ENCODE measurements around the gene PDZRN3.
A peak's percentile ranks its signal among the peaks of the same experiment; 100 is the strongest.

PDZRN3 gene

DNA sequence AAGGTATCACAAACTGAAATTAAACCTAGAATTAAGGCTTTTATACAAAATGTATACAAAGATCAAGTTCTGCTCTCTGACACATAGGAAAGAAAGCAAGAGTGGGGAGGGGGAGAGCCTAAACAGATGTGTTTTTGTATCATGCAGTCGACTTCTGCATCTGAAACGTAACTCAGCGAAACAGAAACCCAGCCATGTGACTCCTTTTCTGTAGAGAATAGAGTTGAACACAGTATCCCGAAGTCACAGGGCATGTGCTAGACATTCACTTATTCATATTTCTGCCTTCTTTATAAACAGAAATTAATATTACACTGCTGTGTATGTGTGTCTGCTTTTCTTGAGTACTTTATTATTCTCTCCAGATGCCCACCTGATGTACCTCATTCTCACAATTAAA is 121.0 kb downstream of the PDZRN3 start:
- Histone ChIP-seq H3K27me3 (ENCODE audit: low read depth, low read length) (no peaks in the 10 kb centered on the region), H3K27ac (ENCODE audit: low read length) (peak overlapping the region; percentile 46), H3K36me3 (ENCODE audit: control insufficient read depth in 1 of 2, insufficient read depth in 2 of 2, low read length in 2 of 2) (no peaks in the 10 kb centered on the region), H3K4me1 (ENCODE audit: control insufficient read depth in 1 of 2, insufficient read depth in 2 of 2, low read length in 2 of 2) (peaks cover 0 to 42% of the 10 kb centered on the region in 2 donors), H3K4me3 (ENCODE audit: low read depth in 1 of 2, low read length in 2 of 2) (peak overlapping the region in 1 of 2 donors; percentile 5), H3K9me3 (ENCODE audit: control insufficient read depth in 1 of 2, low read length in 2 of 2) (no peaks in the 10 kb centered on the region)

DNA sequence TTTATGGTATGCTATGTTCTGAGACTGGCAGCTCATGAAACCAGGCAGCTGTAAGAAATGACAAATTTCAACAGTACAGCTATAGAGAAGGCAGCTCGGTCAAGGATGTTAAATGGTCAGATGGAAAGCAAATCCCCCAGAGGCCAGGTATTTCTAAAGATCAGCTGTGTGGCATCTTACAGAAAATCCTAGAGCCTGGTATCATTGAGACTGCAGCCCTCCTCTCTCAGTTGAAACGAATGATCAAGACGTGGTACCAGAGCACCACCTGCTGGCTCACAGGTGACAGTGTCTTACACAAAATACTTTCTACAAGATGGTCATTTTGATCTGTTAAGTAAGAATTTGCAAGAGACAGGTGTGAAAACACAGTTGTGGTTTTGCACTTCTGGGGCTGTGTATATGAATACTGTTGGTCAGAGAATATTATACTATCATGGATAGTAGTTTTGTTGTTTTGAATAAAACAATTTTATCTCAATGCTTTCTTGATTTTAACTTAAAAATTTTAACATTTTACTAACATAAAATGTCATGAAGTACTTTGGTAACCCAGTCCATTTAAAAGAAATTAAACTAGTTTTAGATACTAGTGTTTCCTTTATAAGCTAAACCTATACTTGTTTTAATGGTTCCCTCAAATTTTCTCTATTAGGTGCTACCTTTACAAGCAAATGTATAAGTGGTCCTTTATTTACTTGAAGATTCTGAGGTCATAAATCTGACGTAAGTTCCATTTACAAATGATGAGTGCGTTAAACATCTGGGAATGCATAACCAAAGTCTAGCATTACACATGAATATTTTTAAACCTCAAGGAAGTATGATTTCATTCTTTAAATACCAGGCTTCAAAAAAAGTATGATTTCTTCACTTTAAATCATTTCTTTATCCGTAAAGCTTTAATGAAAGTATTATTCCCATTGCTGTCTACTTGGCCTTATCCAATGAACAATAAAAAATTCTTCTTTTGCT is 121.8 kb downstream of the PDZRN3 start:
- Histone ChIP-seq H3K4me3 (ENCODE audit: low read depth in 1 of 2, low read length in 2 of 2) (peak overlapping the region in 1 of 2 donors; percentile 5), H3K4me1 (ENCODE audit: control insufficient read depth in 1 of 2, insufficient read depth in 2 of 2, low read length in 2 of 2) (peaks cover 0 to 36% of the 10 kb centered on the region in 2 donors), H3K36me3 (ENCODE audit: control insufficient read depth in 1 of 2, insufficient read depth in 2 of 2, low read length in 2 of 2) (no peaks in the 10 kb centered on the region)

DNA sequence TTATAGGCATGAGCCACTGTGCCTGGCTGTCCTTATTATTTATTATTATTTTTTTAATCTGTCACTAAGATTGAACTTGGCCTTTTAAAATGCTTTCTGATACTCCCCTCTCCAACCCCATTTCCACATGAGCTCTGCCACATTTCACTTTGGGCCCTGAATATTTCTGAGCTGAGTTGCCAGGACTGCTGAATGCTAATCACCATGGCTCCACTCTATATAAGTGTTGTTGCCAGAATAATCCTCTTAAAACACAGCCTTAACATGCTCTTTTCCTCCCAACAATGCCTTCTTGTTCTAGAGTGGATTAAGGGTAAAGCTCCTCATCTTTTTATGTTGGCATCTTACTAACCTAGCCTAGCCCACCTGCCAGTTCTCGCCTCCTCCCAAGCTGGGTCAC is 124.4 kb downstream of the PDZRN3 start:
- Histone ChIP-seq H3K4me1 (ENCODE audit: control insufficient read depth in 1 of 2, insufficient read depth in 2 of 2, low read length in 2 of 2) (peaks cover 0 to 23% of the 10 kb centered on the region in 2 donors), H3K4me3 (ENCODE audit: low read depth in 1 of 2, low read length in 2 of 2) (no peak overlapping the region), H3K27me3 (ENCODE audit: low read depth, low read length) (no peaks in the 10 kb centered on the region), H3K36me3 (ENCODE audit: control insufficient read depth in 1 of 2, insufficient read depth in 2 of 2, low read length in 2 of 2) (no peaks in the 10 kb centered on the region), H3K9me3 (ENCODE audit: control insufficient read depth in 1 of 2, low read length in 2 of 2) (no peaks in the 10 kb centered on the region), H3K27ac (ENCODE audit: low read length) (no peak overlapping the region)

More for the DNA sequence above, 121.8 kb downstream of the PDZRN3 start:
- Histone ChIP-seq H3K27ac (ENCODE audit: low read length) (peak overlapping the region; percentile 46), H3K9me3 (ENCODE audit: control insufficient read depth in 1 of 2, low read length in 2 of 2) (no peaks in the 10 kb centered on the region), H3K27me3 (ENCODE audit: low read depth, low read length) (no peaks in the 10 kb centered on the region)

DNA sequence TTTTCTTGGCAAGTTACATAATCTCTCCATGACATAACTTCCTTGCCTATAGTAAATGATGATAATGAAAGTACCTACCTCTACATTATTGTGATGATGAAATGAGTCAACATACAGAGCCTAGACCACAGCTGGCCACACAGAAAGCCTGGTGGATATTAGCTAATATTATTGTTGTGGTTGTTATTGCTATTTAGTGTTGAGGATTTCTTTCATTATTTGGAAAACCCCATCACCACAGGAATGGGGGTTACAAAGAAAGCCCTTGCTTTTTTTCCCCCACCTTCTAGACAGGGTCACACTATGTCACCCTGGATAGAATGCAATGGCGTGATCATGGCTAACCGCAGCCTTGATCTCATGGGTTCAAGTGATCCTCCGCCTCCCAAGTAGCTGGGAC is 125.0 kb downstream of the PDZRN3 start:
- Histone ChIP-seq H3K4me1 (ENCODE audit: control insufficient read depth in 1 of 2, insufficient read depth in 2 of 2, low read length in 2 of 2) (peaks cover 0 to 24% of the 10 kb centered on the region in 2 donors), H3K27me3 (ENCODE audit: low read depth, low read length) (no peaks in the 10 kb centered on the region), H3K27ac (ENCODE audit: low read length) (no peak overlapping the region), H3K9me3 (ENCODE audit: control insufficient read depth in 1 of 2, low read length in 2 of 2) (no peaks in the 10 kb centered on the region), H3K4me3 (ENCODE audit: low read depth in 1 of 2, low read length in 2 of 2) (no peak overlapping the region), H3K36me3 (ENCODE audit: control insufficient read depth in 1 of 2, insufficient read depth in 2 of 2, low read length in 2 of 2) (no peaks in the 10 kb centered on the region)

DNA sequence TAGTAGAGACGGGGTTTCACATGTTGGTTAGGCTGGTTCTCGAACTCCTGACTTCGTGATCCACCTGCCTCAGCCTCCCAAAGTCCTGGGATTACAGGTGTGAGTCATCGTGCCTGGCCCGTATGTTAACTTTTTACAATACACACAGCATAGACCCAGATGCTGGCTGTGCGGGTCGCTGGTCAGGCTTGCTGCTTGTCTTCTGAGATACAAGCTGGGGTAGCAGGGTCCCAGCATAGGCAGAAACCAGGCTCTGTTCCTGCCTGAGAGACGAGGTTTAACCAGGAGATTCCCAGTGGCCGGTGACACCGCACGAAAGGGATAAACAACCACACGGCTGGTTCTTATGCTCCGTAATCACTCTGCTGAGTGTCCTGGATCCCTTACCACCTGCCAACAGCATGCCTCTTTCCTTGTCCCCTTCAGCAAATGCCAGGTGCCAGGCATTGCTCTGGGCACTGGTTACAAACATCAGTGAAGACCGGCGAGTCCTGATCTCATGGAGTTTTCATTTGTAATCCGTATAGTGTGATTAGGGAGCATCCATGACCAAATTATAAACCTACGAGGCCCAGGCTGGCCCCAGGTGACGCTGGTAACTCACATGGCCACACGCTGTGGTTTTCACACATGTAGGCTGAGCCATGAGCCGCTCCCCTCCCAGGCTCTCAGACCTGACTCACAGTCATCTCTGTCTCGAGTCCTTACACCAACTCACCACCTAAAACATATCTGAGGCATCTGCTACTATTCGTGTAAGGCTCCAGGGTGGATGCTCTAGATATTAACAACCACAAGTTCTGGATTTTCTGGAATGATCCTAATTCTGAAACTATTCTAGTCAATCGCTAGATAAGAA is 125.7 kb downstream of the PDZRN3 start:
- peaks cover 0 to 21% of the 10 kb centered on the region in 2 donors for H3K4me1 ChIP-seq (ENCODE audit: control insufficient read depth in 1 of 2, insufficient read depth in 2 of 2, low read length in 2 of 2)
- no peaks in the 10 kb centered on the region for H3K27me3 ChIP-seq (ENCODE audit: low read depth, low read length)
- no peaks in the 10 kb centered on the region for H3K36me3 ChIP-seq (ENCODE audit: control insufficient read depth in 1 of 2, insufficient read depth in 2 of 2, low read length in 2 of 2)
- H3K4me3 ChIP-seq (ENCODE audit: low read depth in 1 of 2, low read length in 2 of 2) = no peak overlapping the region
- no peak overlapping the region for H3K27ac ChIP-seq (ENCODE audit: low read length)
- no peaks in the 10 kb centered on the region for H3K9me3 ChIP-seq (ENCODE audit: control insufficient read depth in 1 of 2, low read length in 2 of 2)

DNA sequence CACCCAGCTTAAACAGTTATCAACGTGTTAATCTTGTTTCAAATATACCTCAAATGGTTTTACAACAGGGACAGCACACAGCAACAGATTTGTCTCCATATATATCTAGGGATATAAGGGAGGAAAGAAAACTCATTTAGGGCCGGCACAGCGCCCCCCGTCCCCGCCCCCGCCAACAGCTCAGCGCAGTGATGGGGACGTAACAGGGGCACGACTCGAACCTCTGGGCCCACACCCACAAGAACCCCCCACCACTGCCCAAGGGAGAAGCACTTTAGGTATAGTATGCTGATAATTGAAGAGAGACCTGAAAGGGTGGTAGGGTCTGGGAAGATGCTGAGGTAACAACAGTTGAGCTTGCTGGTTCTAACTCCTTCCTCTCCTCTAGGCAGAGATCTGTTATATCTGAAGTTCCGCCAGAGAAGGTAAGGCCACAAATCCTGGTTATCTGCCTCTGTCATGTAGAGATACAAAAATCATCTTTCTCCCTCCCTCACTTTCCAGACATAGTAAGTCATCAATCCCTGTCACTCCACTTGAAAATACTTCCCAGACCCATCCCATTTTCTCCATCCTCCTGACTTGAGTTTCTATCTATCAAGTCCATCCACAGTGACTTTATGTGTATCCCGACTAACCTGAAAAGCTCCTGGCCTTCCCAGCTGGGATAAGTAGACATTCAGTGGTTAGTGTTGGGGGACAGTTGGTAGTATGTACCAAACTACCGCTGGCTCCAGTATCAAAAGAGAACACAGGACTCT is 126.9 kb downstream of the PDZRN3 start:
- no peaks in the 10 kb centered on the region for H3K36me3 ChIP-seq (ENCODE audit: control insufficient read depth in 1 of 2, insufficient read depth in 2 of 2, low read length in 2 of 2)
- no peak overlapping the region for H3K4me3 ChIP-seq (ENCODE audit: low read depth in 1 of 2, low read length in 2 of 2)
- H3K4me1 ChIP-seq (ENCODE audit: control insufficient read depth in 1 of 2, insufficient read depth in 2 of 2, low read length in 2 of 2) = peaks cover 0 to 26% of the 10 kb centered on the region in 2 donors
- H3K27ac ChIP-seq (ENCODE audit: low read length) = no peak overlapping the region
- H3K27me3 ChIP-seq (ENCODE audit: low read depth, low read length) = no peaks in the 10 kb centered on the region
- no peaks in the 10 kb centered on the region for H3K9me3 ChIP-seq (ENCODE audit: control insufficient read depth in 1 of 2, low read length in 2 of 2)

DNA sequence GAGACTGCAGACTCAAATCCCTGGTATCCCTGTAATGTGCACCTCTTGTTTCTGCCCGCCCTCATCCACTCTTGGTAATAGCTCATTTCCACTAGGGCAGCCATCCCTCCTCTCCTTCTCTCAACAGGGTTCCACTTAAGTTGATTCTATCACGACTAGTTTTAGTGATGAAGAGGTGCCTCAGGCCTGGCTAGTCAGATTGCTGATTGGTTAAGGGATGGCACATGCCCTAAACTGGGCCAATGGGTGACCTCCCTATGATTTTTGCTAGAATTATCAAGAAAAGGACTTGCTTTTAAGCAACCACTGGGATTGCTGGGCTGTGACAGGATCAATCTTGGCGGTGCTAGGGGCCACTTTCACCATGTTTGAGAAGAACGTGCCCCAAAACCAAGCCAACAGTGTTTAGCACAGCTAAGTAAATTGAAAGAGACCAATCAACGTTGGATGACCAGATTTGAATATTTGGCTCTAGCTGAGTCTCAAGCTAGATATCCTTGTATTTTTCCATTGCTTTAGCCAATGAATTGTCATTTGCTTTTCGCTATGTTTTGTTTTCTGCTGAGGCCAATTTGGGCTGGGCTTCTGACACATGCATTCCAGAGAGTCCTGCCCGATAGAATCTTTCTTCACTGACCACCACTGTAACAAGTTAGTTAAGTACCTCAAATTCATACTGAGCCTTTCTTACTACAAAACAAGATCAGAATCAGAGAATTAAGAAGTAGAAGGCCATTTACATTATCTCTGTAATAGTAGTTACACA is 131.0 kb downstream of the PDZRN3 start:
- Histone ChIP-seq H3K36me3 (ENCODE audit: control insufficient read depth in 1 of 2, insufficient read depth in 2 of 2, low read length in 2 of 2) (no peaks in the 10 kb centered on the region), H3K4me1 (ENCODE audit: control insufficient read depth in 1 of 2, insufficient read depth in 2 of 2, low read length in 2 of 2) (peaks cover 8 to 39% of the 10 kb centered on the region in 2 donors), H3K27ac (ENCODE audit: low read length) (no peak overlapping the region), H3K9me3 (ENCODE audit: control insufficient read depth in 1 of 2, low read length in 2 of 2) (no peaks in the 10 kb centered on the region), H3K27me3 (ENCODE audit: low read depth, low read length) (no peaks in the 10 kb centered on the region), H3K4me3 (ENCODE audit: low read depth in 1 of 2, low read length in 2 of 2) (no peak overlapping the region)

DNA sequence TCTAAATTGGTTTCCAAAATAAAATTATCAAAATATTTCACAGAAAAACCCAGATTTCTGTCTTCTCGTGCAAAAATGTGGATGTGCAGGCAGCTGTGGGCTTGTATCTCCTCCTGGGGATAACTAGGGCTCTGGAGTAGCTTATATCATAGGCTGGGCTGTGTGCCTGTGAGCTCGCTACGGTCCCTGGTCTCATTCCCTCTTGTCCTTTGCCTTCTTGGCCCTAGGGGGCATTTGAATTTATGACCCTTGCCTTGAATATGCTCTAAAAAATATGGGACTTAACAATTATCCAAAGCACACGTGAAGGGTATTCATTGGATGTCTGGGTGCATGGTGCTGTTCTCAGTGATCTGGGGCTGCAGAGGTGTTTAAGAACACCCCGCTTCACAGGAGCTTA is 132.6 kb downstream of the PDZRN3 start:
- no peaks in the 10 kb centered on the region for H3K27me3 ChIP-seq (ENCODE audit: low read depth, low read length)
- H3K27ac ChIP-seq (ENCODE audit: low read length) = no peak overlapping the region
- no peaks in the 10 kb centered on the region for H3K9me3 ChIP-seq (ENCODE audit: control insufficient read depth in 1 of 2, low read length in 2 of 2)
- no peaks in the 10 kb centered on the region for H3K36me3 ChIP-seq (ENCODE audit: control insufficient read depth in 1 of 2, insufficient read depth in 2 of 2, low read length in 2 of 2)
- peaks cover 8 to 36% of the 10 kb centered on the region in 2 donors for H3K4me1 ChIP-seq (ENCODE audit: control insufficient read depth in 1 of 2, insufficient read depth in 2 of 2, low read length in 2 of 2)
- H3K4me3 ChIP-seq (ENCODE audit: low read depth in 1 of 2, low read length in 2 of 2) = no peak overlapping the region

DNA sequence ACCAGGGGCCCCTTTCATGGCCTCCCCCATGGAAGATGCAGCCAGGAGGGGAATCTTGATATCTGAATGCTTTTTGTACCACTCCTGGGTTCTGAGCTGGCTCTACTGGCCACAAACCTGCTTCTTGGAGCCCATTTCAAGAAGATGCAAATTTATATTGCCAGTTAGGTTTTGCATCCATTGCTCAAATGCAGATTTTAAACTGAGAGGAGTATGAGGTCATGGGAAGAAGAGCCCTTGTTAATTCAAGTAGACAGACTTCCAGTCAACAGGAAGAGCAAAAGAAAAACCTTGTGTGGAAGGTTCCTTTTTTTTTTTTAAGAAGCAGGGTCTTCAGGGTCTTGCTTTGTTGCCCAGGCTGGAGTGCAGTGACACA is 133.5 kb downstream of the PDZRN3 start:
- no peaks in the 10 kb centered on the region for H3K27me3 ChIP-seq (ENCODE audit: low read depth, low read length)
- H3K4me1 ChIP-seq (ENCODE audit: control insufficient read depth in 1 of 2, insufficient read depth in 2 of 2, low read length in 2 of 2) = peaks cover 8 to 37% of the 10 kb centered on the region in 2 donors
- no peak overlapping the region for H3K27ac ChIP-seq (ENCODE audit: low read length)
- H3K9me3 ChIP-seq (ENCODE audit: control insufficient read depth in 1 of 2, low read length in 2 of 2) = no peaks in the 10 kb centered on the region
- H3K36me3 ChIP-seq (ENCODE audit: control insufficient read depth in 1 of 2, insufficient read depth in 2 of 2, low read length in 2 of 2) = no peaks in the 10 kb centered on the region
- H3K4me3 ChIP-seq (ENCODE audit: low read depth in 1 of 2, low read length in 2 of 2) = no peak overlapping the region

DNA sequence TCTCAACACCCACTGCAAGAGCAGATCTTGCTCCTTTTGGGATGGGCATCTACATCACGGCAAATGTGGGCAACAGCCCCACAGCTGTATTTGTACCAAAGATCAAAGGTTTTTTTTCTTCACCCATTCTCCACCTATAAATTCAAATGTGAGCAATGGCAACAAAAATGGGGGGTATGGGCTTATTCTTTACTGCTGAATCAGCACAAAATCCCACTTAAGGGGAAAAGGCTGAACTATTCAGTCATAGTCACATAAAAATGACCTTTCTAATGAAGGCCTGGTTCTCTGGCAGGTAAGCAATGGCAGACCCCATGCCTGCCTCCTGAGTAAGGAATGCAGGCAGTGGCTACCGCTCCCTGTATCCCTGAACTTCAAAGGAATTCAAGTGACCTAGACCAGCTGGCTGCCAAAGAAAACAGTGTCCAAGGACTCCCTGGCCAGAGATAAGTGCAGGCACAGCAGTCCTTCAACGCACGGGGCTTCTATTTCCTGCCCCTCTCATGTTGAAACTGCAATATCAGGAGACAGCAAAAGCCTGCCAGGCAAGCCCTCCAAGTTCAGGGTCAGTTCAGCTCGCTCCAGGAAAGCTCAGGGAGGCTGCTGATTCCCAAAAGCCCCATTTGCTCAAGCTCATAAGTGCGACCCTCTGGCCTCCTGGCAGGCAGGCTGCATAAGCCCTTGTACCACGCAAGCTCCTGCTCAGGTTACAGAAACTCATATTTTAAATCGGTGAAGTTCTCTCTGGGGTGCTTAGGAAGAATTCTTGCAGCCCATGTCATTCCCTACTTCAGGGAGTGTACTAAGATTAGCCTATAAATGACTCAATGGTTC is 134.1 kb downstream of the PDZRN3 start:
- Histone ChIP-seq H3K9me3 (ENCODE audit: control insufficient read depth in 1 of 2, low read length in 2 of 2) (no peaks in the 10 kb centered on the region), H3K27ac (ENCODE audit: low read length) (no peak overlapping the region), H3K27me3 (ENCODE audit: low read depth, low read length) (no peaks in the 10 kb centered on the region), H3K4me1 (ENCODE audit: control insufficient read depth in 1 of 2, insufficient read depth in 2 of 2, low read length in 2 of 2) (peaks cover 8 to 44% of the 10 kb centered on the region in 2 donors), H3K36me3 (ENCODE audit: control insufficient read depth in 1 of 2, insufficient read depth in 2 of 2, low read length in 2 of 2) (no peaks in the 10 kb centered on the region), H3K4me3 (ENCODE audit: low read depth in 1 of 2, low read length in 2 of 2) (no peak overlapping the region)

Measured in muscle layer of duodenum (tissue), 2 donors.